HEK293 (cell line): ENCODE measurements around the gene NMNAT1.
A peak's percentile ranks its signal among the peaks of the same experiment; 100 is the strongest.

ENCODE experiments used
- CTCF ChIA-PET: fragments of 350-600 bp; formaldehyde crosslinking; extraction: SDS; loops from one replicate; lab custom pipeline; 2021; ENCODE audit warnings: antibody characterized with exemption; lab: Yijun Ruan, JAX
- POLR2A ChIA-PET: fragments of 300-600 bp; formaldehyde crosslinking; extraction: SDS; loops from one replicate; lab custom pipeline; 2020; ENCODE audit warnings: antibody characterized with exemption, inconsistent platforms; lab: Yijun Ruan, JAX
- H3K27ac ChIP-seq: fragments of 200-500 bp; sonication (Bioruptor generic); 2 replicates; pipeline ENCODE4 v1.5.1; 2014; ENCODE audit warnings: low read depth, low read length, control low read depth, inconsistent platforms; ENCODE audit errors: extremely low read depth
- H3K36me3 ChIP-seq, 2 experiments: fragments of 200-500 bp in 1 of 2; sonication (Bioruptor generic) in 1 of 2; 1 replicate in 1 of 2; 2 replicates in 1 of 2; pipeline ENCODE4 v1.5.1; 2014 to 2017; ENCODE audit warnings: inconsistent platforms in 2 of 2, low read length in 2 of 2; ENCODE audit not compliant: control insufficient read depth in 2 of 2, insufficient read depth in 1 of 2
- H3K4me1 ChIP-seq: fragments of 200-500 bp; sonication (Bioruptor generic); 2 replicates; pipeline ENCODE4 v1.5.1; 2014; ENCODE audit warnings: mild to moderate bottlenecking, low read length, inconsistent platforms; ENCODE audit not compliant: control insufficient read depth, insufficient read depth
- H3K4me3 ChIP-seq: 2 replicates; pipeline ENCODE4 v1.5.1; 2011; ENCODE audit warnings: low read depth, mild to moderate bottlenecking, control low read depth, low read length, moderate library complexity
- H3K9me3 ChIP-seq: fragments of 200-500 bp; sonication (Bioruptor generic); 2 replicates; pipeline ENCODE4 v1.5.1; 2014; ENCODE audit warnings: low read depth, low read length, inconsistent platforms; ENCODE audit not compliant: control insufficient read depth, insufficient read depth
- BCL11B ChIP-seq: fragments of 450-650 bp; formaldehyde crosslinking; IDR thresholded peaks from 2 replicates; pipeline ENCODE4 v1.5.1; 2016; ENCODE audit warnings: low read depth, missing biosample characterization, missing genetic modification characterization
- GLIS1 ChIP-seq: fragments of 450-650 bp; formaldehyde crosslinking; IDR thresholded peaks from 2 replicates; pipeline ENCODE4 v1.5.1; 2016; ENCODE audit warnings: missing biosample characterization, missing genetic modification characterization
- PBX3 ChIP-seq: sonication (generic); formaldehyde crosslinking; IDR thresholded peaks from 2 replicates; pipeline ENCODE4 v1.8.1; 2022; ENCODE audit warnings: mild to moderate bottlenecking, moderate library complexity, missing genetic modification reagents
- SALL2 ChIP-seq: fragments of 450-650 bp; formaldehyde crosslinking; IDR thresholded peaks from 2 replicates; pipeline ENCODE4 v1.5.0; 2017; ENCODE audit warnings: missing biosample characterization, mild to moderate bottlenecking, missing genetic modification characterization, borderline replicate concordance
- ZBTB21 ChIP-seq: fragments of 450-650 bp; formaldehyde crosslinking; IDR thresholded peaks from 2 replicates; pipeline ENCODE4 v1.5.1; 2017; ENCODE audit warnings: missing biosample characterization, missing genetic modification characterization
- ZFP69B ChIP-seq: fragments of 450-650 bp; formaldehyde crosslinking; IDR thresholded peaks from 2 replicates; pipeline ENCODE4 v1.5.1; 2016; ENCODE audit warnings: missing biosample characterization, missing genetic modification characterization
- ZNF10 ChIP-seq: fragments of 450-650 bp; formaldehyde crosslinking; IDR thresholded peaks from 2 replicates; pipeline ENCODE4 v1.5.1; 2017; ENCODE audit warnings: missing biosample characterization, missing genetic modification characterization
- ZNF146 ChIP-seq: fragments of 450-650 bp; formaldehyde crosslinking; IDR thresholded peaks from 2 replicates; pipeline ENCODE4 v1.5.1; 2016; ENCODE audit warnings: missing biosample characterization, missing genetic modification characterization
- ZNF157 ChIP-seq: fragments of 450-650 bp; formaldehyde crosslinking; IDR thresholded peaks from 2 replicates; pipeline ENCODE4 v1.5.1; 2016; ENCODE audit warnings: missing biosample characterization, missing genetic modification characterization
- ZNF214 ChIP-seq: fragments of 450-650 bp; formaldehyde crosslinking; IDR thresholded peaks from 2 replicates; pipeline ENCODE4 v1.5.1; 2017; ENCODE audit warnings: missing biosample characterization, mild to moderate bottlenecking, missing genetic modification characterization, borderline replicate concordance
- ZNF223 ChIP-seq: fragments of 450-650 bp; formaldehyde crosslinking; IDR thresholded peaks from 2 replicates; pipeline ENCODE4 v1.5.1; 2016; ENCODE audit warnings: missing biosample characterization, missing genetic modification characterization
- ZNF274 ChIP-seq, 2 experiments: fragments of 200-500 bp in 1 of 2; fragments of 450-650 bp in 1 of 2; sonication (Bioruptor generic) in 1 of 2; formaldehyde crosslinking in 1 of 2; IDR thresholded peaks; 2 replicates each; pipeline versions ENCODE4 v1.5.1 to v1.6.1; 2014 to 2016; ENCODE audit warnings: borderline replicate concordance in 1 of 2, inconsistent platforms in 1 of 2, low read length in 1 of 2, missing biosample characterization in 1 of 2, missing genetic modification characterization in 1 of 2
- ZNF362 ChIP-seq: fragments of 450-650 bp; formaldehyde crosslinking; IDR thresholded peaks from 2 replicates; pipeline ENCODE4 v1.5.1; 2016; ENCODE audit warnings: missing biosample characterization, missing genetic modification characterization
- ZNF394 ChIP-seq: fragments of 450-650 bp; formaldehyde crosslinking; IDR thresholded peaks from 2 replicates; pipeline ENCODE4 v1.5.1; 2016; ENCODE audit warnings: missing biosample characterization, missing genetic modification characterization, mild to moderate bottlenecking, moderate library complexity, borderline replicate concordance
- ZNF670 ChIP-seq: fragments of 450-650 bp; formaldehyde crosslinking; IDR thresholded peaks from 2 replicates; pipeline ENCODE4 v1.5.1; 2016; ENCODE audit warnings: missing biosample characterization, missing genetic modification characterization, low read depth
- ZNF692 ChIP-seq: fragments of 450-650 bp; formaldehyde crosslinking; IDR thresholded peaks from 2 replicates; pipeline ENCODE4 v1.5.1; 2016; ENCODE audit warnings: missing biosample characterization, missing genetic modification characterization
- ZSCAN5A ChIP-seq: fragments of 450-650 bp; formaldehyde crosslinking; IDR thresholded peaks from 2 replicates; pipeline ENCODE4 v1.5.1; 2016; ENCODE audit warnings: missing biosample characterization, missing genetic modification characterization

NMNAT1 gene

GRCh38 chr1:9901148-9902059 is 41.9 kb upstream of the NMNAT1 start:
- POLR2A ChIA-PET: no interaction called here

GRCh38 chr1:9902060-9902452 is 41.2 kb upstream of the NMNAT1 start:
- ChIA-PET CTCF (interaction anchor here (0.6 kb wide), 1 partner anchor 640 kb away, joined by 3 read pairs; no protein-coding TSS in a partner anchor), POLR2A (interaction anchor here (0.6 kb wide), 1 partner anchor 17 kb away, joined by 3 read pairs; no protein-coding TSS in a partner anchor)
- Histone ChIP-seq H3K36me3 (no peaks in the 10 kb centered on the region; a peak in 1 of 3 replicates), H3K4me3 (no peak overlapping the region), H3K9me3 (no peaks in the 10 kb centered on the region), H3K4me1 (no peaks in the 10 kb centered on the region), H3K27ac (no peak overlapping the region)
- TF ChIP-seq ZNF670 (no peak), SALL2 (tag by site-specific recombination) (no peak)

More at GRCh38 chr1:9901148-9902059, 41.9 kb upstream of the NMNAT1 start:
- Histone ChIP-seq H3K9me3 (no peaks in the 10 kb centered on the region), H3K4me1 (no peaks in the 10 kb centered on the region), H3K4me3 (no peak overlapping the region), H3K36me3 (no peaks in the 10 kb centered on the region; a peak in 1 of 3 replicates), H3K27ac (no peak overlapping the region)
- peak; percentile 78 for TF ChIP-seq ZNF10 (tag by site-specific recombination)
- no peak for TF ChIP-seq GLIS1
- TF ChIP-seq ZNF274 (IDR thresholded peaks at IDR 0.05; ENCODE audit: low read length): no peak
- no peak for TF ChIP-seq ZNF274 (tag by site-specific recombination; IDR thresholded peaks at IDR 0.05; ENCODE audit: borderline replicate concordance)
- no peak for TF ChIP-seq ZBTB21 (tag by site-specific recombination)
- TF ChIP-seq PBX3: no peak
- no peak for TF ChIP-seq ZNF146 (tag by site-specific recombination)
- TF ChIP-seq ZNF157: no peak
- TF ChIP-seq ZNF394 (tag by site-specific recombination): no peak
- TF ChIP-seq ZSCAN5A (tag by site-specific recombination): no peak
- no peak for TF ChIP-seq ZFP69B (tag by site-specific recombination)
- no peak for TF ChIP-seq BCL11B (tag by site-specific recombination)
- TF ChIP-seq ZNF692 (tag by site-specific recombination): peak; percentile 52; the same call in 1 of the 2 replicates
- TF ChIP-seq ZNF362: no peak
- no peak for TF ChIP-seq ZNF223 (tag by site-specific recombination)
- TF ChIP-seq ZNF214 (tag by site-specific recombination): no peak
- CTCF ChIA-PET: no interaction called here
